Nephron (organoid): ENCODE results near the gene FAIM2.

Experiments used
- H3K27ac Mint-ChIP-seq, 3 experiments: 2 replicates each; pipeline ENCODE4 v1.8.0; 2020; ENCODE audit warnings: mixed read lengths in 3 of 3, mild to moderate bottlenecking in 2 of 3, moderate library complexity in 1 of 3
- H3K27me3 Mint-ChIP-seq: 2 replicates; pipeline ENCODE4 v1.8.0; 2021; ENCODE audit warnings: low read depth, mild to moderate bottlenecking, moderate library complexity, mixed read lengths
- H3K36me3 Mint-ChIP-seq: 2 replicates; pipeline ENCODE4 v1.8.0; 2020; ENCODE audit warnings: low read depth, mixed read lengths
- H3K4me1 Mint-ChIP-seq: 2 replicates; pipeline ENCODE4 v1.8.0; 2020; ENCODE audit warnings: mixed read lengths
- H3K4me3 Mint-ChIP-seq, 3 experiments: 2 replicates each; pipeline ENCODE4 v1.8.0; 2020; ENCODE audit warnings: mild to moderate bottlenecking in 3 of 3, mixed read lengths in 3 of 3, moderate library complexity in 2 of 3
- H3K9me3 Mint-ChIP-seq: 2 replicates; pipeline ENCODE4 v1.8.0; 2020; ENCODE audit warnings: mixed read lengths
- CTCF ChIP-seq, 3 experiments: fragments of 200-600 bp; sonication (generic); IDR thresholded peaks; one replicate each; pipeline ENCODE4 v1.5.0; 2021; ENCODE audit warnings: antibody characterized with exemption in 3 of 3; ENCODE audit not compliant: unreplicated experiment in 3 of 3

Gene FAIM2

GRCh38 chr12:49891012-49891411 is 12.7 kb downstream of the FAIM2 start:
- Mint-ChIP-seq H3K27me3 (peaks cover 32% of the 10 kb centered on the region), H3K27ac (no peak overlapping the region), H3K36me3 (no peaks in the 10 kb centered on the region), H3K4me3 (no peak overlapping the region), H3K4me1 (peaks cover 17% of the 10 kb centered on the region), H3K9me3 (no peaks in the 10 kb centered on the region)
- no peak for TF ChIP-seq CTCF (IDR thresholded peaks at IDR 0.05; ENCODE audit: unreplicated experiment in 3 of 3)

GRCh38 chr12:49890096-49890461 is 13.6 kb downstream of the FAIM2 start:
- no peaks in the 10 kb centered on the region for H3K36me3 Mint-ChIP-seq
- H3K27me3 Mint-ChIP-seq: peaks cover 32% of the 10 kb centered on the region
- H3K4me1 Mint-ChIP-seq: peaks cover 20% of the 10 kb centered on the region
- no peaks in the 10 kb centered on the region for H3K9me3 Mint-ChIP-seq
- no peak overlapping the region for H3K4me3 Mint-ChIP-seq
- no peak overlapping the region for H3K27ac Mint-ChIP-seq
- no peak for TF ChIP-seq CTCF (IDR thresholded peaks at IDR 0.05; ENCODE audit: unreplicated experiment in 3 of 3)

GRCh38 chr12:49889361-49890095 is 14.2 kb downstream of the FAIM2 start:
- Mint-ChIP-seq H3K27me3 (peaks cover 32% of the 10 kb centered on the region), H3K4me3 (no peak overlapping the region), H3K9me3 (no peaks in the 10 kb centered on the region), H3K27ac (no peak overlapping the region), H3K4me1 (peaks cover 18% of the 10 kb centered on the region), H3K36me3 (no peaks in the 10 kb centered on the region)
- no peak for TF ChIP-seq CTCF (IDR thresholded peaks at IDR 0.05; ENCODE audit: unreplicated experiment in 3 of 3)

- peaks cover 34% of the 10 kb centered on the region for H3K27me3 Mint-ChIP-seq
- H3K27ac Mint-ChIP-seq: no peak overlapping the region
- TF ChIP-seq CTCF (IDR thresholded peaks at IDR 0.05; ENCODE audit: unreplicated experiment in 3 of 3): no peak
- H3K4me3 Mint-ChIP-seq: no peak overlapping the region
- H3K9me3 Mint-ChIP-seq: no peaks in the 10 kb centered on the region
- H3K4me1 Mint-ChIP-seq: peaks cover 17% of the 10 kb centered on the region
- H3K36me3 Mint-ChIP-seq: no peaks in the 10 kb centered on the region
Observed at GRCh38 chr12:49888461-49889151, 15.1 kb downstream of the FAIM2 start.

- Mint-ChIP-seq H3K36me3 (no peaks in the 10 kb centered on the region), H3K27me3 (peaks cover 36% of the 10 kb centered on the region), H3K27ac (no peak overlapping the region), H3K9me3 (no peaks in the 10 kb centered on the region), H3K4me3 (no peak overlapping the region), H3K4me1 (peaks cover 17% of the 10 kb centered on the region)
- TF ChIP-seq CTCF (IDR thresholded peaks at IDR 0.05; ENCODE audit: unreplicated experiment in 3 of 3): no peak
Observed at GRCh38 chr12:49887536-49888401, 15.9 kb downstream of the FAIM2 start.
